ENCODE data around the gene NBR1.

DNA sequence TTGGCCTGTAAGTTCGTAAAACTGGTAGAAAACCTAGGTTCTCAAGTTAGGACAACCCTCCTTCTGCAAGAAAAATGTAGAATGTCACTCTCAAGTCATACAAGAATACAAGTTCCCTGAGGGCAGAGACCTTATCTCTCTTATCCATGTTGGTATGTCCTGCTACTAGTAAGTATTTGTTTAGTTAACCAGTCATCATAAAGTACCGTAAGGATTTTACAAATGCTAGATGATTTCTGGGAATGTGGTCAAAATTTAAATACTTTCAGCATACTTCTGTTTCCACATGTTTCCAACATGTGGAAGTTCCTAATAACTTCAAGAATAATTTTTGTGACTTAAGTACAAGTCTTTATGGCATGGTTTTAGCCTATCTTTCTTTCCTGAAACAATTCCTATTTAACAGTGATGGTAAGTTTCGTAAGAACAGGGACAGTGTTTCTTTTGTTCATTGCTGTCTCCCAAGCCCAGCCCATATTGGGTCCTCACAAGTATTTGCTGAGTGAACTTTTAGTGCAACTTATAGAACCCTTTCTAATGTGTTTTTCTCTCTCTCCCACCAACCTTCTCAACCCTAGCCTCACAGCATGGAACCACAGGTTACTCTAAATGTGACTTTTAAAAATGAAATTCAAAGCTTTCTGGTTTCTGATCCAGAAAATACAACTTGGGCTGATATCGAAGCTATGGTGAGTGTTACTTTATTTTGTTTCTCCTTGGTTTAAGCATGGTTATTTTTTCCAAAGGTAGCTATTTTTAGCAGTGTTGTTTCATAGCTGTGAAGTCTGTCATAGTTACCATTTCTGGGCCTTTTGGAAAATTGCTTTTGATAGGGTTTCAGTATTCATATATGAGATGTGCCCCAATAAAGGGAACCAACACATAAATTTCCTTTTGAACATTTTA lies 4.5 kb downstream of the NBR1 start:
- TF ChIP-seq, protein P1, sequence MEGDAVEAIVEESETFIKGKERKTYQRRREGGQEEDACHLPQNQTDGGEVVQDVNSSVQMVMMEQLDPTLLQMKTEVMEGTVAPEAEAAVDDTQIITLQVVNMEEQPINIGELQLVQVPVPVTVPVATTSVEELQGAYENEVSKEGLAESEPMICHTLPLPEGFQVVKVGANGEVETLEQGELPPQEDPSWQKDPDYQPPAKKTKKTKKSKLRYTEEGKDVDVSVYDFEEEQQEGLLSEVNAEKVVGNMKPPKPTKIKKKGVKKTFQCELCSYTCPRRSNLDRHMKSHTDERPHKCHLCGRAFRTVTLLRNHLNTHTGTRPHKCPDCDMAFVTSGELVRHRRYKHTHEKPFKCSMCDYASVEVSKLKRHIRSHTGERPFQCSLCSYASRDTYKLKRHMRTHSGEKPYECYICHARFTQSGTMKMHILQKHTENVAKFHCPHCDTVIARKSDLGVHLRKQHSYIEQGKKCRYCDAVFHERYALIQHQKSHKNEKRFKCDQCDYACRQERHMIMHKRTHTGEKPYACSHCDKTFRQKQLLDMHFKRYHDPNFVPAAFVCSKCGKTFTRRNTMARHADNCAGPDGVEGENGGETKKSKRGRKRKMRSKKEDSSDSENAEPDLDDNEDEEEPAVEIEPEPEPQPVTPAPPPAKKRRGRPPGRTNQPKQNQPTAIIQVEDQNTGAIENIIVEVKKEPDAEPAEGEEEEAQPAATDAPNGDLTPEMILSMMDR (conservative IDR thresholded peaks at IDR 0.05; ENCODE audit: low read depth, low read length) = no peak
- TF ChIP-seq SMC3 (IDR thresholded peaks at IDR 0.05; ENCODE audit: low read depth, low read length) (no peak), RAD21 (IDR thresholded peaks at IDR 0.05; ENCODE audit: low read length) (no peak), POLR2A (IDR thresholded peaks at IDR 0.05; ENCODE audit: low read depth, low read length) (no peak), CHD1 (IDR thresholded peaks at IDR 0.05; ENCODE audit: low read depth, low read length) (no peak), RCOR1 (IDR thresholded peaks at IDR 0.05; ENCODE audit: insufficient replicate concordance, low read length) (peak; percentile 14), CEBPB (IDR thresholded peaks at IDR 0.05; ENCODE audit: low read depth, low read length) (no peak), RFX5 (IDR thresholded peaks at IDR 0.05; ENCODE audit: low read depth, low read length) (no peak), MAFK (IDR thresholded peaks at IDR 0.05; ENCODE audit: low read depth, low read length) (no peak), MXI1 (IDR thresholded peaks at IDR 0.05; ENCODE audit: borderline replicate concordance, low read depth, low read length) (peak; percentile 65; the same call in 1 of the 2 replicates), MAZ (IDR thresholded peaks at IDR 0.05; ENCODE audit: borderline replicate concordance, low read depth, low read length) (no peak)
- TF ChIP-seq, protein P2, sequence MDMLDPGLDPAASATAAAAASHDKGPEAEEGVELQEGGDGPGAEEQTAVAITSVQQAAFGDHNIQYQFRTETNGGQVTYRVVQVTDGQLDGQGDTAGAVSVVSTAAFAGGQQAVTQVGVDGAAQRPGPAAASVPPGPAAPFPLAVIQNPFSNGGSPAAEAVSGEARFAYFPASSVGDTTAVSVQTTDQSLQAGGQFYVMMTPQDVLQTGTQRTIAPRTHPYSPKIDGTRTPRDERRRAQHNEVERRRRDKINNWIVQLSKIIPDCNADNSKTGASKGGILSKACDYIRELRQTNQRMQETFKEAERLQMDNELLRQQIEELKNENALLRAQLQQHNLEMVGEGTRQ (IDR thresholded peaks at IDR 0.05; ENCODE audit: low read depth, low read length) = no peak
- TF ChIP-seq, protein P3, sequence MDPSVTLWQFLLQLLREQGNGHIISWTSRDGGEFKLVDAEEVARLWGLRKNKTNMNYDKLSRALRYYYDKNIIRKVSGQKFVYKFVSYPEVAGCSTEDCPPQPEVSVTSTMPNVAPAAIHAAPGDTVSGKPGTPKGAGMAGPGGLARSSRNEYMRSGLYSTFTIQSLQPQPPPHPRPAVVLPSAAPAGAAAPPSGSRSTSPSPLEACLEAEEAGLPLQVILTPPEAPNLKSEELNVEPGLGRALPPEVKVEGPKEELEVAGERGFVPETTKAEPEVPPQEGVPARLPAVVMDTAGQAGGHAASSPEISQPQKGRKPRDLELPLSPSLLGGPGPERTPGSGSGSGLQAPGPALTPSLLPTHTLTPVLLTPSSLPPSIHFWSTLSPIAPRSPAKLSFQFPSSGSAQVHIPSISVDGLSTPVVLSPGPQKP (IDR thresholded peaks at IDR 0.05; ENCODE audit: borderline replicate concordance, low read depth, low read length) = no peak
